ENCODE results near the gene ARHGEF18.

ARHGEF18 gene

GRCh38 chr19:7383284-7383683 lies 34.5 kb downstream of the ARHGEF18 start:
- DNase-seq (ENCODE audit: low read depth), result no peak

GRCh38 chr19:7385062-7385461 lies 36.3 kb downstream of the ARHGEF18 start:
- DNase-seq (ENCODE audit: low read depth), result no peak

GRCh38 chr19:7386308-7386707 lies 37.6 kb downstream of the ARHGEF18 start:
- DNase-seq (ENCODE audit: low read depth), result no peak

- DNase-seq (ENCODE audit: low read depth), result no peak
Measured at GRCh38 chr19:7386769-7387168, 38.0 kb downstream of the ARHGEF18 start.

GRCh38 chr19:7391218-7391670 lies 42.5 kb downstream of the ARHGEF18 start:
- no peak for DNase-seq (ENCODE audit: low read depth)

- DNase-seq (ENCODE audit: low read depth), result no peak
Measured at GRCh38 chr19:7393459-7393858, 44.7 kb downstream of the ARHGEF18 start.

- DNase-seq (ENCODE audit: low read depth), result no peak
Measured at GRCh38 chr19:7393939-7394730, 45.4 kb downstream of the ARHGEF18 start.

GRCh38 chr19:7394731-7395359 lies 46.1 kb downstream of the ARHGEF18 start:
- peak; percentile 86 for DNase-seq (ENCODE audit: low read depth)

- no peak for DNase-seq (ENCODE audit: low read depth)
Measured at GRCh38 chr19:7395360-7396066, 46.8 kb downstream of the ARHGEF18 start.

GRCh38 chr19:7397687-7398086 lies 49.0 kb downstream of the ARHGEF18 start:
- DNase-seq (ENCODE audit: low read depth), result peak; percentile 78
